Mesendoderm (in vitro differentiated cells): ENCODE data around the gene VWA2.

Experiments used
- DNase-seq: peaks from one replicate; pipeline ENCODE4 v3.0.0; 2013
- H2AK5ac ChIP-seq: 2 replicates; pipeline ENCODE4 v1.6.1; 2013; ENCODE audit warnings: low read length, inconsistent platforms
- H2BK120ac ChIP-seq: 2 replicates; pipeline ENCODE4 v1.6.1; 2013; ENCODE audit warnings: low read depth, mild to moderate bottlenecking, low read length, moderate library complexity, mixed read lengths
- H2BK15ac ChIP-seq: replicated peaks from 2 replicates; pipeline ENCODE4 v1.6.1; 2013; ENCODE audit warnings: low read depth, mild to moderate bottlenecking, moderate library complexity
- H2BK5ac ChIP-seq: 2 replicates; pipeline ENCODE4 v1.6.1; 2013; ENCODE audit warnings: low read length, inconsistent platforms
- H3K18ac ChIP-seq: 2 replicates; pipeline ENCODE4 v1.6.1; 2013; ENCODE audit warnings: mild to moderate bottlenecking, low read length, mixed read lengths
- H3K23ac ChIP-seq: one replicate; pipeline ENCODE4 v1.6.1; 2013; ENCODE audit warnings: low read length
- H3K27ac ChIP-seq: 2 replicates; pipeline ENCODE4 v1.5.1; 2013; ENCODE audit warnings: low read depth, mild to moderate bottlenecking, inconsistent platforms, low read length, moderate library complexity
- H3K27me3 ChIP-seq: 2 replicates; pipeline ENCODE4 v1.6.1; 2013; ENCODE audit warnings: low read length, control low read depth, mild to moderate bottlenecking, inconsistent platforms; ENCODE audit not compliant: insufficient read depth, poor library complexity
- H3K36me3 ChIP-seq: 2 replicates; pipeline ENCODE4 v1.6.1; 2013; ENCODE audit warnings: low read length, inconsistent platforms; ENCODE audit not compliant: control insufficient read depth, insufficient read depth
- H3K4ac ChIP-seq: one replicate; pipeline ENCODE4 v1.6.1; 2013; ENCODE audit warnings: low read depth, mild to moderate bottlenecking, low read length, moderate library complexity
- H3K4me1 ChIP-seq: 2 replicates; pipeline ENCODE4 v1.6.1; 2013; ENCODE audit warnings: low read depth, low read length, inconsistent platforms; ENCODE audit not compliant: control insufficient read depth
- H3K4me2 ChIP-seq: 2 replicates; pipeline ENCODE4 v1.6.1; 2013; ENCODE audit warnings: low read length
- H3K4me3 ChIP-seq: 2 replicates; pipeline ENCODE4 v1.5.1; 2013; ENCODE audit warnings: mild to moderate bottlenecking, low read length
- H3K56ac ChIP-seq: one replicate; pipeline ENCODE4 v1.6.1; 2013; ENCODE audit warnings: low read length
- H3K79me1 ChIP-seq: 2 replicates; pipeline ENCODE4 v1.6.1; 2013; ENCODE audit warnings: low read length, inconsistent platforms
- H3K79me2 ChIP-seq: 2 replicates; pipeline ENCODE4 v1.6.1; 2013; ENCODE audit warnings: mild to moderate bottlenecking, low read length; ENCODE audit not compliant: control insufficient read depth, insufficient read depth
- H3K9ac ChIP-seq: 2 replicates; pipeline ENCODE4 v1.6.1; 2013; ENCODE audit warnings: low read length, inconsistent platforms
- H4K5ac ChIP-seq: one replicate; pipeline ENCODE4 v1.6.1; 2013; ENCODE audit warnings: low read length
- H4K8ac ChIP-seq: one replicate; pipeline ENCODE4 v1.6.1; 2013; ENCODE audit warnings: low read depth, mild to moderate bottlenecking, control low read depth, low read length, moderate library complexity
- WGBS: extraction: QIAGEN DNeasy Blood & Tissue Kit; methylation state at CpG from one replicate; pipeline ENCODE4 v1.1.7; 2013; ENCODE audit warnings: low lambda C conversion rate, missing lambda C conversion rate; ENCODE audit not compliant: insufficient coverage; ENCODE audit errors: extremely low coverage; 5-methylcytosine and 5-hydroxymethylcytosine counted together

Gene VWA2

GRCh38 chr10:114250236-114250635 lies 11.2 kb downstream of the VWA2 start:
- no CpG with 5 or more reads among the region's 6 CpGs for WGBS
- Histone ChIP-seq H4K8ac (no peak overlapping the region), H3K79me2 (no peaks in the 10 kb centered on the region), H3K9ac (no peak overlapping the region), H3K18ac (no peak overlapping the region), H3K36me3 (no peaks in the 10 kb centered on the region), H2BK5ac (no peak overlapping the region), H3K4me2 (no peak overlapping the region), H3K27me3 (no peaks in the 10 kb centered on the region), H2BK15ac (no peak overlapping the region), H3K23ac (no peak overlapping the region), H3K79me1 (no peaks in the 10 kb centered on the region), H3K56ac (no peak overlapping the region), H2AK5ac (no peak overlapping the region), H3K27ac (no peak overlapping the region), H3K4me1 (no peaks in the 10 kb centered on the region), H3K4me3 (no peak overlapping the region), H3K4ac (no peak overlapping the region), H2BK120ac (no peak overlapping the region), H4K5ac (no peak overlapping the region)
- DNase-seq = no peak

DNA sequence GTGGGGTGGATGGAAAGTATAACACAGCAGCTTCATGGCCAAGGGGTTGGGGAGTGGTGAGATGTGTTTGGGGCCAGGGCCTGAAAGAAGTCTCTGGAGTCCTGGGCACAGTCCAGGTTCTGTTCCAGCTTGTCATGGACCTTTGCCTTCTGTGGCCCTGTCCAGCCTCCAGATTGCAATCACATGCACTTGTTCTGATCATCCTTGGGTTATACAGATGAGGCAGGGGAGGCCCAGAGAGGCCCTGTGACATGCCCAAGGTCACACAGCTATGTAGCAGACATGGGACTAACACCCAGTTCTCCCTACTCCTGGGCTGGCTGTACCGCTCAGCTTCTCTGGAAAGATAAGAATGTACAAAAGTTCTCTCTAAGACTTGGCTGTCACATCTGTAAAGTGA lies 11.7 kb downstream of the VWA2 start:
- no peak overlapping the region for H3K56ac ChIP-seq
- no peak overlapping the region for H3K27ac ChIP-seq
- H3K4ac ChIP-seq = no peak overlapping the region
- no peak overlapping the region for H3K23ac ChIP-seq
- H3K4me3 ChIP-seq = no peak overlapping the region
- no peaks in the 10 kb centered on the region for H3K79me2 ChIP-seq
- WGBS = no CpG with 5 or more reads among the region's 1 CpG
- no peak overlapping the region for H4K5ac ChIP-seq
- H3K4me1 ChIP-seq = no peaks in the 10 kb centered on the region
- H2BK5ac ChIP-seq = no peak overlapping the region
- no peak overlapping the region for H3K4me2 ChIP-seq
- H3K18ac ChIP-seq = no peak overlapping the region
- H3K36me3 ChIP-seq = no peaks in the 10 kb centered on the region
- no peaks in the 10 kb centered on the region for H3K27me3 ChIP-seq
- no peak overlapping the region for H2AK5ac ChIP-seq
- no peak overlapping the region for H3K9ac ChIP-seq
- no peak for DNase-seq
- H2BK15ac ChIP-seq = no peak overlapping the region
- H4K8ac ChIP-seq = no peak overlapping the region
- H2BK120ac ChIP-seq = no peak overlapping the region
- no peaks in the 10 kb centered on the region for H3K79me1 ChIP-seq

GRCh38 chr10:114252092-114252491 lies 13.0 kb downstream of the VWA2 start:
- no peak overlapping the region for H2BK15ac ChIP-seq
- H3K4me3 ChIP-seq = no peak overlapping the region
- H3K23ac ChIP-seq = no peak overlapping the region
- no peak for DNase-seq
- H3K4me1 ChIP-seq = no peaks in the 10 kb centered on the region
- H2BK120ac ChIP-seq = no peak overlapping the region
- no peak overlapping the region for H2AK5ac ChIP-seq
- H3K27me3 ChIP-seq = no peaks in the 10 kb centered on the region
- no peak overlapping the region for H4K8ac ChIP-seq
- H3K36me3 ChIP-seq = no peaks in the 10 kb centered on the region
- no peak overlapping the region for H2BK5ac ChIP-seq
- no peak overlapping the region for H4K5ac ChIP-seq
- H3K79me1 ChIP-seq = no peaks in the 10 kb centered on the region
- no CpG with 5 or more reads among the region's 5 CpGs for WGBS
- H3K27ac ChIP-seq = no peak overlapping the region
- H3K79me2 ChIP-seq = no peaks in the 10 kb centered on the region
- H3K4me2 ChIP-seq = no peak overlapping the region
- H3K4ac ChIP-seq = no peak overlapping the region
- no peak overlapping the region for H3K18ac ChIP-seq
- H3K9ac ChIP-seq = no peak overlapping the region
- no peak overlapping the region for H3K56ac ChIP-seq

GRCh38 chr10:114252883-114253282 lies 13.8 kb downstream of the VWA2 start:
- no peaks in the 10 kb centered on the region for H3K27me3 ChIP-seq
- no peaks in the 10 kb centered on the region for H3K4me1 ChIP-seq
- H4K5ac ChIP-seq = no peak overlapping the region
- no peaks in the 10 kb centered on the region for H3K36me3 ChIP-seq
- no peak overlapping the region for H3K9ac ChIP-seq
- no peaks in the 10 kb centered on the region for H3K79me1 ChIP-seq
- no peak for DNase-seq
- no peak overlapping the region for H3K23ac ChIP-seq
- WGBS = no CpG with 5 or more reads among the region's 7 CpGs
- no peak overlapping the region for H3K4me3 ChIP-seq
- H3K79me2 ChIP-seq = no peaks in the 10 kb centered on the region
- H3K18ac ChIP-seq = no peak overlapping the region
- H3K4me2 ChIP-seq = no peak overlapping the region
- H2BK15ac ChIP-seq = no peak overlapping the region
- no peak overlapping the region for H4K8ac ChIP-seq
- H2AK5ac ChIP-seq = no peak overlapping the region
- H3K56ac ChIP-seq = no peak overlapping the region
- no peak overlapping the region for H2BK5ac ChIP-seq
- H3K27ac ChIP-seq = no peak overlapping the region
- no peak overlapping the region for H2BK120ac ChIP-seq
- no peak overlapping the region for H3K4ac ChIP-seq

- no peak overlapping the region for H2BK5ac ChIP-seq
- no peak overlapping the region for H3K23ac ChIP-seq
- no CpG with 5 or more reads among the region's 1 CpG for WGBS
- H3K18ac ChIP-seq = no peak overlapping the region
- no peak overlapping the region for H3K4me3 ChIP-seq
- no peak overlapping the region for H3K9ac ChIP-seq
- no peak overlapping the region for H3K4me2 ChIP-seq
- H4K5ac ChIP-seq = no peak overlapping the region
- H3K79me1 ChIP-seq = no peaks in the 10 kb centered on the region
- no peak overlapping the region for H3K27ac ChIP-seq
- no peak overlapping the region for H3K4ac ChIP-seq
- no peak overlapping the region for H4K8ac ChIP-seq
- no peaks in the 10 kb centered on the region for H3K79me2 ChIP-seq
- H2BK120ac ChIP-seq = no peak overlapping the region
- no peak overlapping the region for H2BK15ac ChIP-seq
- no peak overlapping the region for H3K56ac ChIP-seq
- H3K27me3 ChIP-seq = no peaks in the 10 kb centered on the region
- no peaks in the 10 kb centered on the region for H3K36me3 ChIP-seq
- no peak overlapping the region for H2AK5ac ChIP-seq
- DNase-seq = no peak
- no peaks in the 10 kb centered on the region for H3K4me1 ChIP-seq
These were observed 16.2 kb downstream of the VWA2 start for GRCh38 chr10:114255227-114255626.

GRCh38 chr10:114256008-114256765 lies 17.1 kb downstream of the VWA2 start:
- no peak overlapping the region for H3K4me3 ChIP-seq
- no peak overlapping the region for H3K56ac ChIP-seq
- H3K79me1 ChIP-seq = no peaks in the 10 kb centered on the region
- no peak overlapping the region for H3K18ac ChIP-seq
- no peak overlapping the region for H3K4ac ChIP-seq
- H4K5ac ChIP-seq = no peak overlapping the region
- no peaks in the 10 kb centered on the region for H3K27me3 ChIP-seq
- H3K36me3 ChIP-seq = no peaks in the 10 kb centered on the region
- H2BK120ac ChIP-seq = no peak overlapping the region
- no peak overlapping the region for H3K9ac ChIP-seq
- H3K79me2 ChIP-seq = no peaks in the 10 kb centered on the region
- WGBS = no CpG with 5 or more reads among the region's 12 CpGs
- no peak overlapping the region for H4K8ac ChIP-seq
- H2BK15ac ChIP-seq = no peak overlapping the region
- no peak for DNase-seq
- H3K27ac ChIP-seq = no peak overlapping the region
- no peaks in the 10 kb centered on the region for H3K4me1 ChIP-seq
- no peak overlapping the region for H2AK5ac ChIP-seq
- H2BK5ac ChIP-seq = no peak overlapping the region
- no peak overlapping the region for H3K4me2 ChIP-seq
- no peak overlapping the region for H3K23ac ChIP-seq
